Lower leg skin (tissue), 4 donors: ENCODE results near the gene NCOA3. TPM values are rescaled to one million over a fixed set of nuclear protein-coding genes. Genes with fewer than 3 reads are reported as not detected.

Source experiments
- DNase-seq, 2 donors: peaks; one replicate each; pipeline ENCODE4 v3.0.0-alpha.2; 2019; ENCODE audit warnings: low spot score in 2 of 2
- H3K4me3 ChIP-seq: fragments of 200-600 bp; sonication (generic); 2 replicates; pipeline ENCODE4 v1.5.1; 2017; ENCODE audit warnings: mild to moderate bottlenecking, low read depth; ENCODE audit not compliant: poor library complexity, severe bottlenecking
- POLR2A ChIP-seq, 2 donors: fragments of 450-650 bp; IDR thresholded peaks; one replicate each; pipeline ENCODE4 v1.6.1; 2016 to 2017; ENCODE audit warnings: antibody characterized with exemption in 2 of 2, mild to moderate bottlenecking in 1 of 2, moderate library complexity in 1 of 2
- WGBS, 2 donors: methylation state at CpG; one replicate each; pipeline ENCODE4 v1.1.5; 2018; 5-methylcytosine and 5-hydroxymethylcytosine counted together
- intact Hi-C: fragments of 100-400 bp; cut with DNase I; formaldehyde crosslinking; loops from one replicate; pipeline ENCODE4 v1.15.0; 2023; ENCODE audit warnings: low total_unique reads
- total RNA-seq, 4 donors: library from RNA; depleted of rRNA; stranded (reverse); fragments of >200 nt; gene quantifications; one replicate each; pipeline ENCODE4 v1.1.0, GENCODE V29; 2016
- TF ChIP-seq, protein P1 (sequence below), 3 donors: fragments of 450-650 bp; IDR thresholded peaks; one replicate each; pipeline ENCODE4 v1.5.1; 2016; ENCODE audit warnings: antibody characterized with exemption in 3 of 3, mild to moderate bottlenecking in 3 of 3, moderate library complexity in 2 of 3

The NCOA3 gene
- total RNA-seq, 4 donors from 2014 or later, result 43.6 to 55.0 (median 49.5) TPM

DNA sequence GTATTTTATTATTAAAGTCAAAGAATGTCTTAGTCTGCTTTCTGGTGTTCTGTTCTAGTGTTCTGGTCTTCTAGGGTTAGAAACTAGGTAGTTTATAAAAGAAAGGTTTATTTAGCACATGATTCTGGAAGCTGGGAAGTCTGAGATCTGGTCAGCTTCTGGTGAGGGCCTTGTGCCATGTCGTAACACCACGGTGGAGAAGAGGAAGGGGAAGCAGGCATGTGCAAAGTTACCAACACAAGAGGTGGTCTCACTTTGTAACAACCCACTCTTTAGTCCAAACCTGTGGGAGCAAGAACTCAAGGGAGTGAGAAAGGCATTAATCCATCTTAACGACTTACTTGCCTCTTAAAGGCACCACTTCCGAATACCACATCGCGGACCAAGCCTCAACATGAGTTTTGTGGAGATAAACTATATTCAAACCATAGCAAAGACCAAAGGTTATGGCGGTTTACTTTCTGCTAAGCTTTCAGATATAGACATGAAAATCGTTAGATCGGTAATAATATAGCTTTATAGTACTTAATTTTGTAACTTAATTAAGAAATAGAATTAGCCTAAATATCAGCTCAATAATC, 99.4 kb downstream of the NCOA3 start:
- intact Hi-C loops, result no loop called here
- no peak overlapping the region for H3K4me3 ChIP-seq
- TF ChIP-seq, protein P1, sequence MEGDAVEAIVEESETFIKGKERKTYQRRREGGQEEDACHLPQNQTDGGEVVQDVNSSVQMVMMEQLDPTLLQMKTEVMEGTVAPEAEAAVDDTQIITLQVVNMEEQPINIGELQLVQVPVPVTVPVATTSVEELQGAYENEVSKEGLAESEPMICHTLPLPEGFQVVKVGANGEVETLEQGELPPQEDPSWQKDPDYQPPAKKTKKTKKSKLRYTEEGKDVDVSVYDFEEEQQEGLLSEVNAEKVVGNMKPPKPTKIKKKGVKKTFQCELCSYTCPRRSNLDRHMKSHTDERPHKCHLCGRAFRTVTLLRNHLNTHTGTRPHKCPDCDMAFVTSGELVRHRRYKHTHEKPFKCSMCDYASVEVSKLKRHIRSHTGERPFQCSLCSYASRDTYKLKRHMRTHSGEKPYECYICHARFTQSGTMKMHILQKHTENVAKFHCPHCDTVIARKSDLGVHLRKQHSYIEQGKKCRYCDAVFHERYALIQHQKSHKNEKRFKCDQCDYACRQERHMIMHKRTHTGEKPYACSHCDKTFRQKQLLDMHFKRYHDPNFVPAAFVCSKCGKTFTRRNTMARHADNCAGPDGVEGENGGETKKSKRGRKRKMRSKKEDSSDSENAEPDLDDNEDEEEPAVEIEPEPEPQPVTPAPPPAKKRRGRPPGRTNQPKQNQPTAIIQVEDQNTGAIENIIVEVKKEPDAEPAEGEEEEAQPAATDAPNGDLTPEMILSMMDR (IDR thresholded peaks at IDR 0.05), result no peak
- no peak for TF ChIP-seq POLR2A (IDR thresholded peaks at IDR 0.05)
- WGBS, 2 donors, result 88 to 92% methylated on average over 9 of the region's 9 CpGs
- DNase-seq, result no peak

DNA sequence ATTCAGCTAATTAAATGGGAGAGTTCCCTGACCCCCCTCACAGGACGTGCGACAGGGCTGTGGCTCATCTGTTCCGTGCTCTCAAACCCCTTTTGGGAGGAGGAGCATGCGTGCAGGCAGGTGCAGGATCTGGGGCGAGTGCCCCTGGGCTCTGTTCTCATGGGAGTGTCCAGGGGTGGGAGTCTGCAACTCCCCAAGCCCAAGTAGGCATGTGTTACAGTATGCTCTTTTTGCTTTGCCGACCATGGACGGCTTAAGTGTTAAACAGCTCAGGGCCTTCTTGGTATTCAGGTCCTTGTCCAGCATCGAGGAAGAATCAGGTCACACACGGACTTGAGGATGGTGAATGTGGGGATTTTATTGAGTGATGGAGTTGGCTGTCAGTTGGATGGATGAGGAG, 101.6 kb downstream of the NCOA3 start:
- no peak for DNase-seq
- TF ChIP-seq POLR2A (IDR thresholded peaks at IDR 0.05), result no peak
- TF ChIP-seq, protein P1 (IDR thresholded peaks at IDR 0.05), result no peak
- intact Hi-C loops, result no loop called here
- 96 to 98% methylated on average over 9 of the region's 9 CpGs for WGBS, 2 donors
- no peak overlapping the region for H3K4me3 ChIP-seq

DNA sequence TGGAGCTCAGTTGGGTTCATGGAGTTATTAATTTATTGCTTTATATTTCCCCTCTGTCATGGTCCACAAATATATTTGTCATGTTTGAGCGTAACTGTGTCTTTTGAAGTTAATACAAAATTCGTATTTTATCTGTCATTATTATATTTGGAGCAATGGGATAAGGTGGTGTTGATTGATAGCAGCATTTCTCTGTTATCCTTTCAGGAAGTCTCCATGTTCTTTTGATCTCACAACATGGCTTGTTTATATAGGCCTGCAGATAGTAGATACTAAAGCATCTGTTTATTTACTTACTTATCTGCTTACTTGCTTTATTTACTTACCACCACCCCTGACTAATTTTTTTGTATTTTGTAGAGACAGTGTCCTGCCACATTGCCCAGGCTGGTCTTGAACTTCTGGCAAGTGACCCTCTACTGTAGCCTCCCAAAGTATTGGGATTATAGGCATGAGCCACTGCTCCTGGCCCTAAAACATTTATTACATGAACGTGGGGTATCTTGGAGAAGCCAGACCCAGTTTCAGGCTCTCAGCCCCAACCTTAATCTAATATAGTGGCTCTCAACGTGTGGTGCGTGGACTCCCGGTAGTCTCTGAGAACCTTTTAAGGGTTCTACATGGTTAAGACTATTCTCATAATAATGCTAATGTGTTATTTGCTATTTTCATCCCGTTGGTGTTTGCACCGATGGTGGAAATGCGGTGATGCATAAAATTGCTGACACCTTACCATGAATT, 104.2 kb downstream of the NCOA3 start:
- H3K4me3 ChIP-seq, result no peak overlapping the region
- intact Hi-C loops, result no loop called here
- 88 to 91% methylated on average over 9 of the region's 9 CpGs for WGBS, 2 donors
- TF ChIP-seq, protein P1 (IDR thresholded peaks at IDR 0.05), result no peak
- no peak for TF ChIP-seq POLR2A (IDR thresholded peaks at IDR 0.05)
- DNase-seq, result no peak

DNA sequence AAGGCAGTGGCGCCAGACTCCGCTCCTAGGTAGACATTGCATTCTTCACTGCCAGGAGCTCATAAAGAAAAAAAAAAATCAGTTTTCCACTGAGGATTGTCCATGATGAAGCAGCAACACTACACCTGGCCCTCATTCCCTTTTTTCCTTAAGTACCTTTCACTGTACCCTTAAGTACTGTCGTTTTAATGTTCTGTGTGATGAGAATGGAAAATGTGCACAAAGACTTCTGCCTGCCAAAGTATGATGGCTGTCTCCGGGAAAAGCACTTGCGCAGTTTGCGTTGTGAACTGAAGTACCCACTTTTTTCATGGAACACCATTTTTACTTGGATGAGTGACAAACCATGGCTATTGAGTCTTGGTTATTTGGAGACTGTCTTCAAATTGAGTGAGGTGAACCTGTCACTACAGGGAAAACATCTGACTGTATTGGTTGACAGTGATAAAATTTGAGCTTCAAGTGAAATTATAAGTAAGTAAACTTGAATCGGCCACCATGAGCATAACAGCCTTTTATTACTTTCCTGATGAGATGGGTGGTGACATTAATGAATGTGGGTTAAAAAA, 104.8 kb downstream of the NCOA3 start:
- intact Hi-C loops, result no loop called here
- WGBS, 2 donors, result 95 to 96% methylated on average over 7 of the region's 7 CpGs
- TF ChIP-seq POLR2A (IDR thresholded peaks at IDR 0.05), result no peak
- no peak overlapping the region for H3K4me3 ChIP-seq
- no peak for DNase-seq

DNA sequence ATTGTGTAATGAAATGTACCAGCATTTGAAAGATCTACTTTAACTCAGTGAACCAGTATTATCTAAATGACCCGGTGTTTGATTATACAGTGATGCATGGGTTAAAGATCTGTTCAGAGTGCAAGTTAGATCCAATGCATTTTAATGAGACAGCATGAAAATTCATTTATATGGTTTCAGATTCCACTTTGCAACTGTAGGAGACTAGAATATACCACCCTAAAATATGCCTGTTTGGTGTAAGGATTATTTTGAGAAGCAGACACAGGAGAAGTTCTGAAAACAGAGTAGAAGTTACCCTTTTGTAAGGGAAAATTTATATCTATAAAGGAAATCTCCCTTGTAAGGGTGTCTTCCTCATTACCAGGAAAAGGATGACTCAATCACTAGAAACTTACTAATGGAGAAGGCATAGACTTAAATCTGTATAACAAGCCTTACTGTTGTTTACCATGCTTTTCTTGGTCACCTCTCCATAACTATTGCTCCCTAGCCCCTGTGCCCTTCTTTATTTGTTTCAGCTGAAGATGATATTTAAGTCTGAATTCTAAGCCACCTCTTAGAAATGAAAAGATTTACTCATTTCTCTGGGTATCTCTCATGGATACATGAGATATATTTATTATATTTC, 105.4 kb downstream of the NCOA3 start:
- TF ChIP-seq, protein P1 (IDR thresholded peaks at IDR 0.05), result no peak
- no peak for TF ChIP-seq POLR2A (IDR thresholded peaks at IDR 0.05)
- 90 to 93% methylated on average over 1 of the region's 1 CpG for WGBS, 2 donors

DNA sequence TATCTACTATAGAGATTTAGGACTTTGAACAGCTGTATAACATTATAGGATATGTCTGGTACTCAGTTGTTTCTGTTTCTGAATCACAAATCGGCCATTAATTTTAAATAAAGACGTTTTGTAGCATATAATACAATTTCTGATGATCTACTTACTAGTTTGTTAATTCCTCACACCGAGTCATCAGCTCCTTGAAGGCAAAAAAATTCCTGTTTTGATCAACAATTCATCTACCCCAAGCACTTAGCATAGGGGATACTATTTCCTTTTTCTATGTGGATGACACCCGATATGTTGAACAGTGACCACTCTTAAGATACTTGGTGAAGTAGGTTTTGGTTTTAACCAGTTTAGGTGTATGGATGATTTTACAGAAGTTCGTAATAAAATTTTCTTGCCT, 107.3 kb downstream of the NCOA3 start:
- no peak for DNase-seq
- H3K4me3 ChIP-seq, result no peak overlapping the region
- intact Hi-C loops, result no loop called here
- WGBS, 2 donors, result 91 to 94% methylated on average over 5 of the region's 5 CpGs
- TF ChIP-seq, protein P1 (IDR thresholded peaks at IDR 0.05), result no peak
- TF ChIP-seq POLR2A (IDR thresholded peaks at IDR 0.05), result no peak

More for the DNA sequence above, 105.4 kb downstream of the NCOA3 start:
- no peak for DNase-seq
- no peak overlapping the region for H3K4me3 ChIP-seq
- intact Hi-C loops, result no loop called here
